Heart right ventricle (tissue), 16 donors: ENCODE data around the gene GCSAML. TPM values are rescaled to one million over a fixed set of nuclear protein-coding genes. Genes with fewer than 3 reads are reported as not detected.

Experiments
- ATAC-seq, 8 donors: fragments of 200-7000 bp; cut with Tn5 transposase; one replicate each; pipeline ENCODE4 v1.9.1; 2020; ENCODE audit warnings: mild to moderate bottlenecking in 8 of 8, moderate library complexity in 8 of 8, moderate number of reproducible peaks in 1 of 8
- DNase-seq, 2 donors: peaks; one replicate each; pipeline ENCODE4 v3.0.0-alpha.2; 2020
- H3K27ac ChIP-seq, 10 donors: fragments of 200-600 bp; sonication (generic) in 2 of 10; one replicate each; pipeline versions ENCODE4 v1.5.0 to v1.8.0; 2020 to 2022; ENCODE audit warnings: mild to moderate bottlenecking in 3 of 10
- H3K27me3 ChIP-seq, 7 donors: fragments of 200-600 bp; one replicate each; pipeline ENCODE4 v1.8.0; 2021 to 2022; ENCODE audit warnings: mild to moderate bottlenecking in 2 of 7
- H3K36me3 ChIP-seq, 9 donors: fragments of 200-600 bp; sonication (generic) in 1 of 9; one replicate each; pipeline versions ENCODE4 v1.5.0 to v1.8.0; 2020 to 2022; ENCODE audit warnings: mild to moderate bottlenecking in 2 of 9
- H3K4me1 ChIP-seq, 9 donors: fragments of 200-600 bp; sonication (generic) in 1 of 9; one replicate each; pipeline versions ENCODE4 v1.5.0 to v1.8.0; 2020 to 2022; ENCODE audit warnings: mild to moderate bottlenecking in 4 of 9
- H3K4me3 ChIP-seq, 10 donors: fragments of 200-600 bp; sonication (generic) in 2 of 10; one replicate each; pipeline versions ENCODE4 v1.5.0 to v1.8.0; 2020 to 2022; ENCODE audit warnings: mild to moderate bottlenecking in 7 of 10, moderate library complexity in 2 of 10
- H3K9me3 ChIP-seq, 11 donors: fragments of 200-600 bp in 10 of 11; sonication (generic) in 2 of 11; one replicate each; pipeline versions ENCODE4 v1.5.0 to v1.8.0; 2013 to 2022; ENCODE audit warnings: mild to moderate bottlenecking in 2 of 11, control low read depth in 1 of 11, moderate library complexity in 1 of 11
- CTCF ChIP-seq, 9 donors: fragments of 200-600 bp; sonication (generic) in 2 of 9; IDR thresholded peaks; one replicate each; pipeline versions ENCODE4 v1.5.0 to v1.8.0; 2021 to 2022; ENCODE audit warnings: antibody characterized with exemption in 9 of 9, mild to moderate bottlenecking in 5 of 9, moderate library complexity in 1 of 9
- WGBS, 2 donors: extraction: QIAGEN DNeasy Blood & Tissue Kit; methylation state at CpG; one replicate each; pipeline ENCODE4 v1.1.7; 2013; ENCODE audit warnings: inconsistent platforms in 1 of 2; 5-methylcytosine and 5-hydroxymethylcytosine counted together
- intact Hi-C, 10 donors: fragments of 100-400 bp; cut with DNase I; formaldehyde crosslinking; loops; one replicate each; pipeline versions ENCODE4 v1.11.1 to v1.14.2; 2022
- polyA plus RNA-seq, 2 donors: library from polyadenylated mRNA; stranded (reverse); fragments of 200-250 nt; gene quantifications; one replicate each; pipeline ENCODE4 v1.2.3, GENCODE V29; 2013
- total RNA-seq, 10 donors: library from RNA; stranded (reverse); fragmentation: NEBNext Ultra II Directional in 3 of 10; extraction: Animal tissue kit (Norgen Biotek cat#: 25700) in 3 of 10; gene quantifications; one replicate each; pipeline versions ENCODE4 v1.2.1 to v1.2.4, GENCODE V29; 2021 to 2023
- donor health status: Arrhythmogenic right ventricular cardiomyopathy.
- donor health status: ischemic (EF 13 %, LVEDD 7.1; RV severe dilation, severe dysfunction).
- donor health status: healthy with polysubstance abuse.
- donor health status: DM: no; HTN: yes; CAD: no.
- donor health status: DM: no; HTN: no; CAD: no.
- donor health status: ischemic (EF 25% LVEDD 6.9; RV normal size, moderate dysfunction).
- donor health status: ischemic (EF 25% LVEDD 5.7; RV mildly dilated, moderate dysfunction).
- donor health status: healthy.
- donor health status: DM: yes; HTN: yes; CAD: no.
- donor health status: Ischemic cardiomyopathy.
- donor health status: ischemic (EF 35%, LVEDD 5.7; RV mildly dilated, moderate dysfunction).
- donor health status: nonischemic (EF 11% LVEDD 7.7; RV severe dilation, severe dysfunction).
- donor health status: DM: yes; HTN: yes; CAD: no.
- donor health status: PGD.
- donor health status: ischemic (EF 29% LVEDD 5.4; RV normal size, mild dysfunction).
- donor health status: nonischemic (EF 23%, LVEDD 6.1; RV moderate dilation, normal function).

GCSAML gene
- total and polyA plus RNA-seq, 12 donors, result under 0.01 to 0.44 (median 0.13) TPM; not detected in 8

DNA sequence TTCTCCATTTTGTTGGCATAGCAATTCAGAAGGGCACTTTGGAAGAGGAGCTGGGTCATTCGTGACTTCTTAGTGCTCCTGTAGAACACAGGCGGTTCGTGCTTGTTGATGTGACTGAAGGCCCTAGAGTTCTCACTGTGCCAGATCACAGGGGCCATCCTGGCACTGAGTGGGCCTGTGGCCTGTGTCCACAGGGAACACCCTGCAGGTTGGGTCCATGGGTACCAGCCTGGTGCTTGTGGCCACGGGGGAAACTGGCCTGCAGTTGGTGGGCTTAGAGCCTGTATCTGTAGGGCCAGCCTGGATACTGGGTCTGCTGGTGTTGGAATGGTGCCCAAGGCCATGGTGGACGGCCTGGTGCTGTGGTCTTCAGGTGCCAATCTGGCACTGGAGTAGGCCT lies 65.7 kb downstream of the GCSAML start:
- H3K27ac ChIP-seq, result no peak overlapping the region
- intact Hi-C loops, result no loop called here
- WGBS, 2 donors, result 75 to 82% methylated on average over 5 of the region's 5 CpGs
- no peaks in the 10 kb centered on the region for H3K36me3 ChIP-seq
- no peaks in the 10 kb centered on the region for H3K27me3 ChIP-seq
- TF ChIP-seq CTCF (IDR thresholded peaks at IDR 0.05), result no peak
- H3K4me3 ChIP-seq, result no peak overlapping the region
- no peak for ATAC-seq
- peaks cover 0 to 10% (median 0%) of the 10 kb centered on the region in 11 donors for H3K9me3 ChIP-seq
- no peaks in the 10 kb centered on the region for H3K4me1 ChIP-seq
- no peak for DNase-seq

Other genes with a start within 250 kb of the GCSAML start
- gene ZNF496, start 217.3 kb upstream of the GCSAML start, total RNA-seq, result 10 to 100 TPM; 11.4 to 18.4 (median 14.5) TPM
- gene ZNF496, start 217.3 kb upstream of the GCSAML start, polyA plus RNA-seq, result 1 to 10 TPM; 6.2 to 7.1 TPM
- 1 to 10 TPM in 5 of 10 donors, under 1 TPM in 5; 0.28 to 6.1 (median 1.0) TPM for gene NLRP3, start 133.0 kb upstream of the GCSAML start, total RNA-seq
- under 1 TPM; 0.37 to 0.68 TPM for gene NLRP3, start 133.0 kb upstream of the GCSAML start, polyA plus RNA-seq
- gene OR2B11, start 91.0 kb upstream of the GCSAML start, total RNA-seq, result not detected
- not detected for gene OR2B11, start 91.0 kb upstream of the GCSAML start, polyA plus RNA-seq
- under 1 TPM in 1 of 10 donors, not detected in 9; 0.02 TPM for gene OR2C3, start 12.7 kb upstream of the GCSAML start, total RNA-seq
- under 1 TPM in 1 of 2 donors, not detected in 1; under 0.01 TPM for gene OR2C3, start 12.7 kb upstream of the GCSAML start, polyA plus RNA-seq
- not detected for gene OR2G2, start 39.2 kb downstream of the GCSAML start, total RNA-seq
- not detected for gene OR2G2, start 39.2 kb downstream of the GCSAML start, polyA plus RNA-seq
- not detected for gene OR2G3, start 56.5 kb downstream of the GCSAML start, total RNA-seq
- not detected for gene OR2G3, start 56.5 kb downstream of the GCSAML start, polyA plus RNA-seq
- gene OR13G1, start 130.6 kb downstream of the GCSAML start, total RNA-seq, result not detected
- gene OR13G1, start 130.6 kb downstream of the GCSAML start, polyA plus RNA-seq, result not detected
- not detected for gene OR6F1, start 167.5 kb downstream of the GCSAML start, total RNA-seq
- gene OR6F1, start 167.5 kb downstream of the GCSAML start, polyA plus RNA-seq, result not detected
- not detected for gene OR14K1, start 189.5 kb downstream of the GCSAML start, total RNA-seq
- gene OR14K1, start 189.5 kb downstream of the GCSAML start, polyA plus RNA-seq, result not detected
- not detected for gene OR14A2, start 199.0 kb downstream of the GCSAML start, total RNA-seq
- not detected for gene OR14A2, start 199.0 kb downstream of the GCSAML start, polyA plus RNA-seq
- gene OR1C1, start 211.4 kb downstream of the GCSAML start, total RNA-seq, result not detected
- not detected for gene OR1C1, start 211.4 kb downstream of the GCSAML start, polyA plus RNA-seq